ENCODE measurements around the gene ATG2A.

GRCh38 chr11:64870893-64871466 is 46.0 kb downstream of the ATG2A start:
- TF ChIP-seq CTCF (IDR thresholded peaks at IDR 0.05; ENCODE audit: low read length) = no peak
- no peak for TF ChIP-seq EZH2 (optimal IDR thresholded peaks at IDR 0.05; ENCODE audit: low read depth, low read length)

Measured in MM.1S (cell line).